HEK293 (cell line): ENCODE measurements around the gene TEAD3.

Experiments
- CTCF ChIA-PET: fragments of 350-600 bp; formaldehyde crosslinking; extraction: SDS; loops from one replicate; lab custom pipeline; 2021; ENCODE audit warnings: antibody characterized with exemption; lab: Yijun Ruan, JAX
- POLR2A ChIA-PET: fragments of 300-600 bp; formaldehyde crosslinking; extraction: SDS; loops from one replicate; lab custom pipeline; 2020; ENCODE audit warnings: antibody characterized with exemption, inconsistent platforms; lab: Yijun Ruan, JAX
- H3K27ac ChIP-seq: fragments of 200-500 bp; sonication (Bioruptor generic); 2 replicates; pipeline ENCODE4 v1.5.1; 2014; ENCODE audit warnings: low read depth, low read length, control low read depth, inconsistent platforms; ENCODE audit errors: extremely low read depth
- H3K36me3 ChIP-seq, 2 experiments: fragments of 200-500 bp in 1 of 2; sonication (Bioruptor generic) in 1 of 2; 1 replicate in 1 of 2; 2 replicates in 1 of 2; pipeline ENCODE4 v1.5.1; 2014 to 2017; ENCODE audit warnings: inconsistent platforms in 2 of 2, low read length in 2 of 2; ENCODE audit not compliant: control insufficient read depth in 2 of 2, insufficient read depth in 1 of 2
- H3K4me1 ChIP-seq: fragments of 200-500 bp; sonication (Bioruptor generic); 2 replicates; pipeline ENCODE4 v1.5.1; 2014; ENCODE audit warnings: mild to moderate bottlenecking, low read length, inconsistent platforms; ENCODE audit not compliant: control insufficient read depth, insufficient read depth
- H3K4me3 ChIP-seq: 2 replicates; pipeline ENCODE4 v1.5.1; 2011; ENCODE audit warnings: low read depth, mild to moderate bottlenecking, control low read depth, low read length, moderate library complexity
- H3K9me3 ChIP-seq: fragments of 200-500 bp; sonication (Bioruptor generic); 2 replicates; pipeline ENCODE4 v1.5.1; 2014; ENCODE audit warnings: low read depth, low read length, inconsistent platforms; ENCODE audit not compliant: control insufficient read depth, insufficient read depth
- GLIS1 ChIP-seq: fragments of 450-650 bp; formaldehyde crosslinking; IDR thresholded peaks from 2 replicates; pipeline ENCODE4 v1.5.1; 2016; ENCODE audit warnings: missing biosample characterization, missing genetic modification characterization
- GLIS2 ChIP-seq: fragments of 450-650 bp; formaldehyde crosslinking; IDR thresholded peaks from 2 replicates; pipeline ENCODE4 v1.5.1; 2016; ENCODE audit warnings: missing biosample characterization, missing genetic modification characterization
- KLF8 ChIP-seq: fragments of 450-650 bp; formaldehyde crosslinking; IDR thresholded peaks from 2 replicates; pipeline ENCODE4 v1.5.1; 2016; ENCODE audit warnings: missing biosample characterization, missing genetic modification characterization
- PRDM1 ChIP-seq: fragments of 450-650 bp; formaldehyde crosslinking; IDR thresholded peaks from 2 replicates; pipeline ENCODE4; 2016; ENCODE audit warnings: missing biosample characterization, missing genetic modification characterization
- WT1 ChIP-seq: fragments of 450-650 bp; formaldehyde crosslinking; IDR thresholded peaks from 2 replicates; pipeline ENCODE4 v1.5.1; 2016; ENCODE audit warnings: missing biosample characterization, missing genetic modification characterization
- ZNF184 ChIP-seq: fragments of 450-650 bp; IDR thresholded peaks from 2 replicates; pipeline ENCODE4 v1.5.1; 2018; ENCODE audit warnings: missing biosample characterization, mild to moderate bottlenecking, missing genetic modification characterization
- ZNF366 ChIP-seq: fragments of 450-650 bp; formaldehyde crosslinking; conservative IDR thresholded peaks from 2 replicates; pipeline ENCODE4 v1.5.1; 2016; ENCODE audit warnings: missing biosample characterization, missing genetic modification characterization
- ZNF394 ChIP-seq: fragments of 450-650 bp; formaldehyde crosslinking; IDR thresholded peaks from 2 replicates; pipeline ENCODE4 v1.5.1; 2016; ENCODE audit warnings: missing biosample characterization, missing genetic modification characterization, mild to moderate bottlenecking, moderate library complexity, borderline replicate concordance
- ZNF768 ChIP-seq: fragments of 450-650 bp; formaldehyde crosslinking; IDR thresholded peaks from 2 replicates; pipeline ENCODE4 v1.5.1; 2018; ENCODE audit warnings: missing biosample characterization, mild to moderate bottlenecking, missing genetic modification characterization
- TF ChIP-seq, protein P1 (sequence below): fragments of 450-650 bp; formaldehyde crosslinking; IDR thresholded peaks from 2 replicates; pipeline ENCODE4 v1.5.1; 2016; ENCODE audit warnings: missing biosample characterization, missing genetic modification characterization, borderline replicate concordance
- TF ChIP-seq, protein P2 (sequence below): fragments of 450-650 bp; formaldehyde crosslinking; IDR thresholded peaks from 2 replicates; pipeline ENCODE4 v1.5.1; 2017; ENCODE audit warnings: missing biosample characterization, missing genetic modification characterization
- TF ChIP-seq, protein P3 (sequence below): fragments of 450-650 bp; formaldehyde crosslinking; IDR thresholded peaks from 2 replicates; pipeline ENCODE4 v1.5.1; 2016; ENCODE audit warnings: missing biosample characterization, missing genetic modification characterization
- TF ChIP-seq, protein P4 (sequence below): fragments of 450-650 bp; formaldehyde crosslinking; IDR thresholded peaks from 2 replicates; pipeline ENCODE4 v1.5.1; 2016; ENCODE audit warnings: missing biosample characterization, missing genetic modification characterization
- TF ChIP-seq, protein P5 (sequence below): fragments of 450-650 bp; formaldehyde crosslinking; IDR thresholded peaks from 2 replicates; pipeline ENCODE4 v1.5.1; 2017; ENCODE audit warnings: missing biosample characterization, mild to moderate bottlenecking, missing genetic modification characterization, moderate library complexity

The TEAD3 gene

DNA sequence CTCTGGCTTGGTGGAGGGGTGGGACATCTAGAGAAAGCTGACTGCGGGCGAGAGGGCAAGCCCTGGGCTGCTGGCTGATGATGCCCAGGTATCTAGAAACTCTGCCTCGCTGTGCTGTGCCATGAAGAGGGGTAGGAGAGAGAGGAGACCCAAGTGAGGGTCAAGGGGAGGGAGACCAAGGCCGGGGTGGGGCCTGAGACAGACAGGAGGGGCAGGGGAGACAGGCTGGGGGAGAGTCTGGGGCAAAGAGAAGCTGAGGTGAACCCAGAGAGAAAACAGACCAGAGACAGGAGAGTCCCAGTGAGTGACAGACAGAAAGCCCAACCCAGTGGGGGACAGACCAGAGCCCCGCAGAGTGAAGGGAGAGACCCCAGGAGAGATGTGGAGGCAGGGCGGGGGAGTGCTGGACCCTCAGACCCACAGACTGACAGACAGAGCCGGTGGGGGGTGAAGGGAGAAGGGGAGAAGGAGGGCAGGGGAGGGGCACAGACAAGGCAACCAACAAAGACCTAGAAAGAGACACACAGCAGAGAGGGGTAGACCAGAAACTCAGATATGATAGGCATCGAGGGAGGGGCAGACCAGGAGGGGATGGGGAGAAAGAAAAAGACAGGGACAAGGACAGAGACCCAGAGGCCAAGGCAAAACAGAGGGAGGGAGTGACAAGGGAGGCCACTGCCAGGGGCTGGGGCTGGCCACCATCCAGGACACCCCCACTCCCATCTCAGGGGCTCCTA, 5.9 kb downstream of the TEAD3 start:
- ChIA-PET CTCF (interaction anchor here (0.6 to 1.2 kb wide), 3 partner anchors 23 to 495 kb away, joined by 3 to 4 read pairs (median 4); partner anchors contain the start of gene RPL10A), POLR2A (interaction anchor here (1.1 to 15.4 kb wide), 3 partner anchors 10 to 19 kb away, joined by 3 to 198 read pairs (median 3); partner anchors contain the start of gene RPL10A)
- H3K4me1 ChIP-seq, result peaks cover 21% of the 10 kb centered on the region

More for the DNA sequence above, 5.9 kb downstream of the TEAD3 start:
- H3K9me3 ChIP-seq, result no peaks in the 10 kb centered on the region
- H3K4me3 ChIP-seq, result no peak overlapping the region
- peaks cover 0 to 4% of the 10 kb centered on the region in 2 experiments; a peak in 1 of 3 replicates for H3K36me3 ChIP-seq
- H3K27ac ChIP-seq, result no peak overlapping the region
- TF ChIP-seq ZNF366 (tag by site-specific recombination) (peak; percentile 59), GLIS1 (no peak), ZNF768 (tag by site-specific recombination) (peak; percentile 79; the same call in 1 of the 2 replicates), PRDM1 (tag by site-specific recombination) (peak; percentile 76), WT1 (tag by site-specific recombination) (peak; percentile 39; the same call in 1 of the 2 replicates), ZNF184 (tag by site-specific recombination) (no peak), GLIS2 (tag by site-specific recombination) (peak; percentile 47), ZNF394 (no peak), KLF8 (tag by site-specific recombination) (peak; percentile 47; the same call in 1 of the 2 replicates)
- TF ChIP-seq, protein P1, sequence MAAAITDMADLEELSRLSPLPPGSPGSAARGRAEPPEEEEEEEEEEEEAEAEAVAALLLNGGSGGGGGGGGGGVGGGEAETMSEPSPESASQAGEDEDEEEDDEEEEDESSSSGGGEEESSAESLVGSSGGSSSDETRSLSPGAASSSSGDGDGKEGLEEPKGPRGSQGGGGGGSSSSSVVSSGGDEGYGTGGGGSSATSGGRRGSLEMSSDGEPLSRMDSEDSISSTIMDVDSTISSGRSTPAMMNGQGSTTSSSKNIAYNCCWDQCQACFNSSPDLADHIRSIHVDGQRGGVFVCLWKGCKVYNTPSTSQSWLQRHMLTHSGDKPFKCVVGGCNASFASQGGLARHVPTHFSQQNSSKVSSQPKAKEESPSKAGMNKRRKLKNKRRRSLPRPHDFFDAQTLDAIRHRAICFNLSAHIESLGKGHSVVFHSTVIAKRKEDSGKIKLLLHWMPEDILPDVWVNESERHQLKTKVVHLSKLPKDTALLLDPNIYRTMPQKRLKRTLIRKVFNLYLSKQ, result no peak
- TF ChIP-seq, protein P2, sequence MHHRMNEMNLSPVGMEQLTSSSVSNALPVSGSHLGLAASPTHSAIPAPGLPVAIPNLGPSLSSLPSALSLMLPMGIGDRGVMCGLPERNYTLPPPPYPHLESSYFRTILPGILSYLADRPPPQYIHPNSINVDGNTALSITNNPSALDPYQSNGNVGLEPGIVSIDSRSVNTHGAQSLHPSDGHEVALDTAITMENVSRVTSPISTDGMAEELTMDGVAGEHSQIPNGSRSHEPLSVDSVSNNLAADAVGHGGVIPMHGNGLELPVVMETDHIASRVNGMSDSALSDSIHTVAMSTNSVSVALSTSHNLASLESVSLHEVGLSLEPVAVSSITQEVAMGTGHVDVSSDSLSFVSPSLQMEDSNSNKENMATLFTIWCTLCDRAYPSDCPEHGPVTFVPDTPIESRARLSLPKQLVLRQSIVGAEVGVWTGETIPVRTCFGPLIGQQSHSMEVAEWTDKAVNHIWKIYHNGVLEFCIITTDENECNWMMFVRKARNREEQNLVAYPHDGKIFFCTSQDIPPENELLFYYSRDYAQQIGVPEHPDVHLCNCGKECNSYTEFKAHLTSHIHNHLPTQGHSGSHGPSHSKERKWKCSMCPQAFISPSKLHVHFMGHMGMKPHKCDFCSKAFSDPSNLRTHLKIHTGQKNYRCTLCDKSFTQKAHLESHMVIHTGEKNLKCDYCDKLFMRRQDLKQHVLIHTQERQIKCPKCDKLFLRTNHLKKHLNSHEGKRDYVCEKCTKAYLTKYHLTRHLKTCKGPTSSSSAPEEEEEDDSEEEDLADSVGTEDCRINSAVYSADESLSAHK (tag by site-specific recombination), result peak; percentile 83
- TF ChIP-seq, protein P3, sequence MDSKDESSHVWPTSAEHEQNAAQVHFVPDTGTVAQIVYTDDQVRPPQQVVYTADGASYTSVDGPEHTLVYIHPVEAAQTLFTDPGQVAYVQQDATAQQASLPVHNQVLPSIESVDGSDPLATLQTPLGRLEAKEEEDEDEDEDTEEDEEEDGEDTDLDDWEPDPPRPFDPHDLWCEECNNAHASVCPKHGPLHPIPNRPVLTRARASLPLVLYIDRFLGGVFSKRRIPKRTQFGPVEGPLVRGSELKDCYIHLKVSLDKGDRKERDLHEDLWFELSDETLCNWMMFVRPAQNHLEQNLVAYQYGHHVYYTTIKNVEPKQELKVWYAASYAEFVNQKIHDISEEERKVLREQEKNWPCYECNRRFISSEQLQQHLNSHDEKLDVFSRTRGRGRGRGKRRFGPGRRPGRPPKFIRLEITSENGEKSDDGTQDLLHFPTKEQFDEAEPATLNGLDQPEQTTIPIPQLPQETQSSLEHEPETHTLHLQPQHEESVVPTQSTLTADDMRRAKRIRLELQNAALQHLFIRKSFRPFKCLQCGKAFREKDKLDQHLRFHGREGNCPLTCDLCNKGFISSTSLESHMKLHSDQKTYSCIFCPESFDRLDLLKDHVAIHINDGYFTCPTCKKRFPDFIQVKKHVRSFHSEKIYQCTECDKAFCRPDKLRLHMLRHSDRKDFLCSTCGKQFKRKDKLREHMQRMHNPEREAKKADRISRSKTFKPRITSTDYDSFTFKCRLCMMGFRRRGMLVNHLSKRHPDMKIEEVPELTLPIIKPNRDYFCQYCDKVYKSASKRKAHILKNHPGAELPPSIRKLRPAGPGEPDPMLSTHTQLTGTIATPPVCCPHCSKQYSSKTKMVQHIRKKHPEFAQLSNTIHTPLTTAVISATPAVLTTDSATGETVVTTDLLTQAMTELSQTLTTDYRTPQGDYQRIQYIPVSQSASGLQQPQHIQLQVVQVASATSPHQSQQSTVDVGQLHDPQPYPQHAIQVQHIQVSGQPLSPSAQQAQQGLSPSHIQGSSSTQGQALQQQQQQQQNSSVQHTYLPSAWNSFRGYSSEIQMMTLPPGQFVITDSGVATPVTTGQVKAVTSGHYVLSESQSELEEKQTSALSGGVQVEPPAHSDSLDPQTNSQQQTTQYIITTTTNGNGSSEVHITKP (tag by site-specific recombination), result peak; percentile 86
- TF ChIP-seq, protein P4, sequence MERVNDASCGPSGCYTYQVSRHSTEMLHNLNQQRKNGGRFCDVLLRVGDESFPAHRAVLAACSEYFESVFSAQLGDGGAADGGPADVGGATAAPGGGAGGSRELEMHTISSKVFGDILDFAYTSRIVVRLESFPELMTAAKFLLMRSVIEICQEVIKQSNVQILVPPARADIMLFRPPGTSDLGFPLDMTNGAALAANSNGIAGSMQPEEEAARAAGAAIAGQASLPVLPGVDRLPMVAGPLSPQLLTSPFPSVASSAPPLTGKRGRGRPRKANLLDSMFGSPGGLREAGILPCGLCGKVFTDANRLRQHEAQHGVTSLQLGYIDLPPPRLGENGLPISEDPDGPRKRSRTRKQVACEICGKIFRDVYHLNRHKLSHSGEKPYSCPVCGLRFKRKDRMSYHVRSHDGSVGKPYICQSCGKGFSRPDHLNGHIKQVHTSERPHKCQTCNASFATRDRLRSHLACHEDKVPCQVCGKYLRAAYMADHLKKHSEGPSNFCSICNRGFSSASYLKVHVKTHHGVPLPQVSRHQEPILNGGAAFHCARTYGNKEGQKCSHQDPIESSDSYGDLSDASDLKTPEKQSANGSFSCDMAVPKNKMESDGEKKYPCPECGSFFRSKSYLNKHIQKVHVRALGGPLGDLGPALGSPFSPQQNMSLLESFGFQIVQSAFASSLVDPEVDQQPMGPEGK, result peak; percentile 63
- TF ChIP-seq, protein P5, sequence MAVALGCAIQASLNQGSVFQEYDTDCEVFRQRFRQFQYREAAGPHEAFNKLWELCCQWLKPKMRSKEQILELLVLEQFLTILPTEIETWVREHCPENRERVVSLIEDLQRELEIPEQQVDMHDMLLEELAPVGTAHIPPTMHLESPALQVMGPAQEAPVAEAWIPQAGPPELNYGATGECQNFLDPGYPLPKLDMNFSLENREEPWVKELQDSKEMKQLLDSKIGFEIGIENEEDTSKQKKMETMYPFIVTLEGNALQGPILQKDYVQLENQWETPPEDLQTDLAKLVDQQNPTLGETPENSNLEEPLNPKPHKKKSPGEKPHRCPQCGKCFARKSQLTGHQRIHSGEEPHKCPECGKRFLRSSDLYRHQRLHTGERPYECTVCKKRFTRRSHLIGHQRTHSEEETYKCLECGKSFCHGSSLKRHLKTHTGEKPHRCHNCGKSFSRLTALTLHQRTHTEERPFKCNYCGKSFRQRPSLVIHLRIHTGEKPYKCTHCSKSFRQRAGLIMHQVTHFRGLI (tag by site-specific recombination), result peak; percentile 70
